UCSD-AML1 (cell line): ENCODE measurements around the gene ATP8B4.
A peak's percentile ranks its signal among the peaks of the same experiment; 100 is the strongest.

ENCODE experiments used
- DNase-seq: peaks from one replicate; lab custom pipeline; 2025; ENCODE audit not compliant: unreplicated experiment; lab: John Stamatoyannopoulos, UW

ATP8B4 gene

DNA sequence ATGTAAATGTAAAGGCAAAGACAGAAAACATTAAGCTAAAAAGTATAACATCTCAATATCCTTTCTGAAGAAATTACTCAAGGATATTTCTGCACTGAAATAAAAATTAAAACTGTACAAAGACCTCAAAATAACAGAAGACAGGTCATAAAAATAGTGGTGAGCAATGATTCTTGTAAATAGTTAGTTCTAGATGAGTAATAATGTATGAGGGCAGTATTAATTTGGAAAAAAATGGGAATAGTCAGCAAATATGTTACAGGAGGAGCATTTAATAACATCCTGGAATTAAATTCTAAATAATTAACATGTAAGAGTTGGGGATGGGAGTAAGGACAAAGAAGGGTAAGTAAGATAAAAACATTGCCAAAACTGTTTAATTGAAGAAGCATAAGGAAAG is 250.7 kb downstream of the ATP8B4 start:
- DNase-seq = no peak

DNA sequence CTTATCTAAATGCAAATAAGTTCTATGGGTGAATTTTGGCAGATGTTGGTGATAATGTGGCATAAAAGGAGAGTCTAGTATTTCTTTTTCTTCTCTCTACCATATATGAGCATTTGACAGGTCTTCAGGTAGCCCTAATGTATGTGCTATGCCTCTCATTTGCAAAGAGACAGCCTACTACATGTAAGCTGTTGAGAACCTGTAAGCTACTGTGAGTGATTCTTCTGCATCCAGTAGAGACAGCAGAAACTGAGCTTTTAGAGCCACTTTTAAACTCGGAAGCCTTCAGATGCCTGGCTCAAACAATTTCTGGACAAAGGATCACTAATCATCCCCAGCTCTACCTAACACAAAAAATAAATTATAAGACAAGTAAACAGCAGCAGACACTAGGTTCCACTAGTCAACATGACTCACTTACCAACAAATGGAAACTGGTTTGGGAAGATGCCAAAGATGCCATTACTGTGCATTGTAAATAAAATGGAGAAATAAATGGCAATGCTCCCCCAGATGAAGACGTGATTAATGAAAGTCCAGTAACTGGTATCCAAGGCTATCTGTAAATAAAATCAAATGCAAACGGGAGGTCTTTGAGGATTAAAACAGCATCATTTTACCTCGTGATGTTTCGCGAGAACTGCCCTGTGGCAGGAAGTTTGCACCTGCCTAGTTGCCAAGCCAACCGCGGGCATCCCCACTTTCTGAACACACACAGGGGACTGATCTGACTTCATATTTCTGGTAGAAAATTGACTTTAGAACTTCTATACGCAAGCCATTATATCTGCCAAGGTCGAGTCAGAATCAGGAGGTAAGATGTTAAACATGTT is 252.9 kb downstream of the ATP8B4 start:
- no peak for DNase-seq

- no peak for DNase-seq
These were observed 254.8 kb downstream of the ATP8B4 start for GRCh38 chr15:49864251-49864650.

- DNase-seq = no peak
These were observed 255.4 kb downstream of the ATP8B4 start for GRCh38 chr15:49863431-49864224.

- DNase-seq = no peak
These were observed 258.9 kb downstream of the ATP8B4 start for GRCh38 chr15:49860101-49860500.

- no peak for DNase-seq
These were observed 261.2 kb downstream of the ATP8B4 start for GRCh38 chr15:49857496-49858475.

DNA sequence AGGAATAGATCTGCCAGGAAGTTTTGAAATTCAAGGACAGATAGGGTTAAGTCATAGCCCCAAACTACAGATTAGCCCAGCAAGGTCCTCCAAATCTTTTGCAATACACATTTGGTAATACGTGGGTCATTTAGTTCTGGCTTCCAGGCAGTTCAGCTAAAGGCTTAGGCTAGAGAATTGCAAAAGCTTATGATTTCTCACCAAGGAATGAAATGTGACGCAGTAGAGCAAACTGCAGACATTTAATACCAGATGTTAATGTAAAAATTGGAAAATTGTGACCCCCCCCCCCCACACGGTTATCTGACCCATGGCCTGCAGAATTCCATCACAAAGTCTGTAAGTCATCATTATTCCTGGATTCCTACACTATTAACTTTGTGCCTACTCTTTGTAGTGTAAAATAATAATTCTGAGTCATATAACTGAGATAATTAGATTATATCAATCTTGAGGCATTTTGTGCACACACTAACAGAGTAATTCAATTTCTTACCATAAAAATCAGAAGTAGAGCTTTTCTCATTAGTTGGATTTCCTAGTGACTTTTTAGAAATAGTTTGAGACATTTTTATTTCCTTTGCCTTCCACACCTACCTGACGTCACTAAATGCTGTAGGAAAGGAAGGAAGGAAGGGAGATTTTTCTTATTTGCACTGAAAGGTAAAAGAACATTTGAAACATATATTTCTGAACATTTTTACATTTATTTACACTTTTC is 263.0 kb downstream of the ATP8B4 start:
- no peak for DNase-seq

DNA sequence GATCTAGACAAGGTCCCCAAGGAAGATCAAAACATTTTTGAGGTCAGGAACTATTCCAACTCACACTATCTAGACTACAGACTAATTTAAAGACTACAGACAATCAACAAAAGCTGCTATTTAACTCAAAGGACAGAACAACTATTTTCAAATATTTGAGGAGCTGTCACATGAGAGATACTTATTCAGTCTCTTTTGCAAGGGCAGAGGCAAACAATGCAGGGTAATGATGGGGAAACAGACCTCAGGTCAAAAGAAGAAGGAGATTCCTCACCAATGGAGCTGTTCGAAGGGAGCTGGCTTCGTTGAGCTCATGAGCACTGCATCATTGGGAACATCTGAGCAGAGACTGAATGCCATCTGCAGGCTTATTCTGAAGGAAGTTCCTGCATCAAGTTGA is 266.3 kb downstream of the ATP8B4 start:
- DNase-seq = no peak

- DNase-seq = no peak
These were observed 270.2 kb downstream of the ATP8B4 start for GRCh38 chr15:49848807-49849206.

- no peak for DNase-seq
These were observed 270.7 kb downstream of the ATP8B4 start for GRCh38 chr15:49848282-49848724.

GRCh38 chr15:49847423-49848281 is 271.4 kb downstream of the ATP8B4 start:
- no peak for DNase-seq

- DNase-seq = no peak
These were observed 274.6 kb downstream of the ATP8B4 start for GRCh38 chr15:49844390-49844789.

- no peak for DNase-seq
These were observed 275.3 kb downstream of the ATP8B4 start for GRCh38 chr15:49843725-49844124.

- no peak for DNase-seq
These were observed 276.9 kb downstream of the ATP8B4 start for GRCh38 chr15:49842031-49842730.

DNA sequence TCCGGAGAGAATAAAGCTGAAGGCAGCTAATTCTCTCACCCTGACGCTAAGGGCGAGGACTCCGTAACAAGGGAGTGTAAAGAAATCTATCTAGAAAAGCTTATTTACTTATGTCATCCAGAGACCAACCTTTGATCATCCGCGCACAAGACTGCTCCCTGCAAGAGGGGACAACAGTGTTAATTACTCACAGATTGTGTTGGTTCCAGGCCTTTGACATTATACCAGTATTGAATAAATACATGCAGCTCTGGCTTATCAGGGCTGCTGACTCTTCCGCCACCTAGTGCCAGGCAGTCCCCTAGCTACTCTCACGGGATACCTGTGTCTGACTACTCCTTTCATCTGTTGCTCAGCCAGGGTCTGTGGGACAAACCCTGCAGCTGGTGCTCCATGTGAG is 286.5 kb downstream of the ATP8B4 start:
- DNase-seq = peak; percentile 18

- no peak for DNase-seq
These were observed 287.6 kb downstream of the ATP8B4 start for GRCh38 chr15:49831206-49831965.

DNA sequence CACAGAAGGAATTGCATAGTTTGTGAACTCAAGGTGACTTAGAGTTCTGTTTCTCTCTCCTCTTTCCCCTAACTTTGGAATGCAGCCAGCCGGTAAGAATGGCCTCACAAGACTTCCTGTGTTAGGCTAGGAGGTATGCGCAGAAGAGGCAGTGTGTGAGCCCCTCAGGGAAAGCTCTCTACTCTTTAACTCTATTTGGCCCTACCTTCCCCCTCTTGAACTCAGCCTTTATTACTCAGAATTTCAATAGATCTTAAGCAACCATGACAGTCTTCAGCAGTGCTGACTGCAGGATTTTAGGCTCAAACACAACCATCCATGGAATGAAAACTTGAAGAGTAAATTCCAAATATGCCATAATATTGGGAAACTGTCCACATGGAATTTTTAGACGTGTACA is 288.6 kb downstream of the ATP8B4 start:
- no peak for DNase-seq

- DNase-seq = no peak
These were observed 291.7 kb downstream of the ATP8B4 start for GRCh38 chr15:49827311-49827710.
